OCI-LY1 (cell line): ENCODE measurements around the gene FHOD3.

Experiments used
- EZH2 ChIP-seq: fragments of 200-600 bp; sonication (generic), shearing (Covaris generic); IDR thresholded peaks from 2 replicates; pipeline ENCODE4 v1.8.0; 2017; ENCODE audit warnings: borderline replicate concordance, mixed run types, mild to moderate bottlenecking, antibody characterized with exemption, low read length, moderate library complexity, mixed read lengths
- TF ChIP-seq, protein P1 (sequence below): fragments of 200-600 bp; sonication (generic), shearing (Covaris generic); IDR thresholded peaks from 2 replicates; pipeline ENCODE4 v1.5.1; 2017; ENCODE audit warnings: mild to moderate bottlenecking, antibody characterized with exemption, low read length, moderate library complexity, mixed read lengths

DNA sequence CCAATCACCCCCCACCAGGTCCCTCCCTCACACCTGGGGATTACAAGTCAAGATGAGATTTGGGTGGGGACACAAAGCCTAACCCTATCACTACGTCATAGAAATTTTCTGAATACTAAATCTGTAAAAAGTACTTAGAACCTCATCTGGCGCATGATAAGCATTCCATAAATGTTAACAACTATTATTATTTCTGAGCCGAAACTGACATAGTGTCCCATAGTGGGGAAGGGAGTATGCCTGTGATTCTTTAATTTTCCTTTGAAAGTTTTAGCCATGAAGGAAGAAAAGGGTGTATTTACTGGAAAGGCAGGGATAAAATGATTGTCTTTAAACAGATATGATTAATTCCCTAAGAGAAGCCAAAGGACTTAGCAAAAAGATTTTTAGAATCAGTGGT is 71.4 kb downstream of the FHOD3 start:
- no peak for TF ChIP-seq EZH2
- TF ChIP-seq, protein P1, sequence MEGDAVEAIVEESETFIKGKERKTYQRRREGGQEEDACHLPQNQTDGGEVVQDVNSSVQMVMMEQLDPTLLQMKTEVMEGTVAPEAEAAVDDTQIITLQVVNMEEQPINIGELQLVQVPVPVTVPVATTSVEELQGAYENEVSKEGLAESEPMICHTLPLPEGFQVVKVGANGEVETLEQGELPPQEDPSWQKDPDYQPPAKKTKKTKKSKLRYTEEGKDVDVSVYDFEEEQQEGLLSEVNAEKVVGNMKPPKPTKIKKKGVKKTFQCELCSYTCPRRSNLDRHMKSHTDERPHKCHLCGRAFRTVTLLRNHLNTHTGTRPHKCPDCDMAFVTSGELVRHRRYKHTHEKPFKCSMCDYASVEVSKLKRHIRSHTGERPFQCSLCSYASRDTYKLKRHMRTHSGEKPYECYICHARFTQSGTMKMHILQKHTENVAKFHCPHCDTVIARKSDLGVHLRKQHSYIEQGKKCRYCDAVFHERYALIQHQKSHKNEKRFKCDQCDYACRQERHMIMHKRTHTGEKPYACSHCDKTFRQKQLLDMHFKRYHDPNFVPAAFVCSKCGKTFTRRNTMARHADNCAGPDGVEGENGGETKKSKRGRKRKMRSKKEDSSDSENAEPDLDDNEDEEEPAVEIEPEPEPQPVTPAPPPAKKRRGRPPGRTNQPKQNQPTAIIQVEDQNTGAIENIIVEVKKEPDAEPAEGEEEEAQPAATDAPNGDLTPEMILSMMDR: no peak
